Measurements from ENCODE around the gene OPCML. TPM values are rescaled to one million over a fixed set of nuclear protein-coding genes. Genes with fewer than 3 reads are reported as not detected.

Gene OPCML
- total and polyA plus RNA-seq, 4 donors = under 0.01 to 1.3 (median 0.88) TPM; not detected in 1

DNA sequence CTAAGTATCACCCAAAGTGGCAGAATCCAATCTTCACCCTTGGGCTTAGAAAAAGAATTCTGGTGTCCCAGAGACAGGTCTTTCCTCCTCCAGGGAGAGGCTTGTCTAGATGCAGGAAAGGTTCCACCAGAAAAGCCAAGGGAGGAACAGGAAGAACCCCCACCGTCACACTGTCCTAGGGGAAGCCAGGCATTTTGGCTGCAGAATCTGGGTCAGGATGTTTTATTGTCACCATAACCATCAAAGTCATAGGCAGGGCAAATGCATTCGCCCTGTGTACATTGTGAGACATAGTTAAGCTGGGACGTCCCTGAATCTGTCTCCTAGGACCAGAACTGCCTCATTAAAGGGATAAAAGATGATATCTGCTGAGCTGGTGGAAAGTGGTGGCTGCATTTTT, 590.5 kb downstream of the OPCML start:
- Histone ChIP-seq H3K27me3 (ENCODE audit: control insufficient read depth in 1 of 2, insufficient read depth in 2 of 2, low read length in 1 of 2) (peaks cover 0 to 3% of the 10 kb centered on the region in 2 donors), H3K9me3 (ENCODE audit: control insufficient read depth, low read length) (no peaks in the 10 kb centered on the region), H3K36me3 (ENCODE audit: control insufficient read depth in 1 of 2, insufficient read depth in 2 of 2, low read length in 1 of 2) (no peaks in the 10 kb centered on the region), H3K4me3 (ENCODE audit: low read length in 2 of 2) (no peak overlapping the region), H3K27ac (ENCODE audit: low read depth in 1 of 2, low read length in 2 of 2) (no peak overlapping the region), H3K4me1 (ENCODE audit: control insufficient read depth in 1 of 2, insufficient read depth in 2 of 2, low read length in 2 of 2) (no peaks in the 10 kb centered on the region)
- ATAC-seq (ENCODE audit: low FRiP score) (no peak), DNase-seq (no peak)
- intact Hi-C loops (cut with DNase I) = loop anchor here in 1 of 2 donors (2.0 kb wide), 1 partner anchor 19 kb away; no protein-coding TSS in a partner anchor
- 65 to 69% methylated on average over 3 of the region's 3 CpGs for WGBS, 2 donors

- no peak overlapping the region for H3K27ac ChIP-seq (ENCODE audit: low read depth in 1 of 2, low read length in 2 of 2)
- peaks cover 0 to 3% of the 10 kb centered on the region in 2 donors for H3K27me3 ChIP-seq (ENCODE audit: control insufficient read depth in 1 of 2, insufficient read depth in 2 of 2, low read length in 1 of 2)
- no peak overlapping the region for H3K4me3 ChIP-seq (ENCODE audit: low read length in 2 of 2)
- no peaks in the 10 kb centered on the region for H3K4me1 ChIP-seq (ENCODE audit: control insufficient read depth in 1 of 2, insufficient read depth in 2 of 2, low read length in 2 of 2)
- no peak for ATAC-seq (ENCODE audit: low FRiP score)
- intact Hi-C loops (cut with DNase I) = loop anchor here in 1 of 2 donors (2.0 kb wide), 1 partner anchor 20 kb away; no protein-coding TSS in a partner anchor
- WGBS, 2 donors = 47 to 49% methylated on average over 4 of the region's 4 CpGs
- no peak for DNase-seq
- no peaks in the 10 kb centered on the region for H3K36me3 ChIP-seq (ENCODE audit: control insufficient read depth in 1 of 2, insufficient read depth in 2 of 2, low read length in 1 of 2)
- H3K9me3 ChIP-seq (ENCODE audit: control insufficient read depth, low read length) = no peaks in the 10 kb centered on the region
Measured at GRCh38 chr11:132941024-132941646, 591.2 kb downstream of the OPCML start.

DNA sequence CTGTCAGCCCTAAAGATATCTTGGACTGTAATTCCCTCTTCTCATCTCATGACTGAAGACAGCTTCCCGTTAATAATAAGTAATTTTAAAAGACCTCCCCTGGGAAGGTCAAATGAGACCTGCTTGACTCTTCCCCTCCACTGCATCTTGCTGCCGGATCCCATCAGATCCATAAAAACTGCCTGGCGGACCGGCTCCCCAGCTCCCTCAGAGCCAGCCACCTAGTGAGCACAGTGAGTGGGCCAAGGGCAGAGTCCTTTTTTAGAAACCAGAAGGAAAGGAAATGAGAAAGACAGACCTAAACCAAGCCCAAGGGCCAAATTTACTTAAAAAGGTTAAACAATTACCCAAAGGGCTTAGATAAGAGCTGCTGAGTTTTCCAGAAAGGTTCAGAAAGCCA, 595.3 kb downstream of the OPCML start:
- ATAC-seq (ENCODE audit: low FRiP score) = no peak

GRCh38 chr11:132935383-132935782, 596.9 kb downstream of the OPCML start:
- ATAC-seq (ENCODE audit: low FRiP score) (no peak), DNase-seq (no peak)
- Histone ChIP-seq H3K9me3 (ENCODE audit: control insufficient read depth, low read length) (peaks cover 2% of the 10 kb centered on the region), H3K27ac (ENCODE audit: low read depth in 1 of 2, low read length in 2 of 2) (no peak overlapping the region), H3K27me3 (ENCODE audit: control insufficient read depth in 1 of 2, insufficient read depth in 2 of 2, low read length in 1 of 2) (no peaks in the 10 kb centered on the region), H3K4me1 (ENCODE audit: control insufficient read depth in 1 of 2, insufficient read depth in 2 of 2, low read length in 2 of 2) (no peaks in the 10 kb centered on the region), H3K36me3 (ENCODE audit: control insufficient read depth in 1 of 2, insufficient read depth in 2 of 2, low read length in 1 of 2) (no peaks in the 10 kb centered on the region), H3K4me3 (ENCODE audit: low read length in 2 of 2) (no peak overlapping the region)
- 79 to 83% methylated on average over 3 of the region's 3 CpGs for WGBS, 2 donors
- intact Hi-C loops (cut with DNase I) = no loop called here

More for the DNA sequence above, 595.3 kb downstream of the OPCML start:
- Histone ChIP-seq H3K27ac (ENCODE audit: low read depth in 1 of 2, low read length in 2 of 2) (no peak overlapping the region), H3K4me1 (ENCODE audit: control insufficient read depth in 1 of 2, insufficient read depth in 2 of 2, low read length in 2 of 2) (no peaks in the 10 kb centered on the region), H3K4me3 (ENCODE audit: low read length in 2 of 2) (no peak overlapping the region), H3K27me3 (ENCODE audit: control insufficient read depth in 1 of 2, insufficient read depth in 2 of 2, low read length in 1 of 2) (peaks cover 0 to 3% of the 10 kb centered on the region in 2 donors), H3K36me3 (ENCODE audit: control insufficient read depth in 1 of 2, insufficient read depth in 2 of 2, low read length in 1 of 2) (no peaks in the 10 kb centered on the region), H3K9me3 (ENCODE audit: control insufficient read depth, low read length) (peaks cover 2% of the 10 kb centered on the region)
- intact Hi-C loops (cut with DNase I) = no loop called here
- no peak for DNase-seq
- WGBS, 2 donors = 35 to 38% methylated on average over 4 of the region's 4 CpGs

- Histone ChIP-seq H3K27me3 (ENCODE audit: control insufficient read depth in 1 of 2, insufficient read depth in 2 of 2, low read length in 1 of 2) (no peaks in the 10 kb centered on the region), H3K27ac (ENCODE audit: low read depth in 1 of 2, low read length in 2 of 2) (no peak overlapping the region), H3K9me3 (ENCODE audit: control insufficient read depth, low read length) (peaks cover 2% of the 10 kb centered on the region), H3K36me3 (ENCODE audit: control insufficient read depth in 1 of 2, insufficient read depth in 2 of 2, low read length in 1 of 2) (no peaks in the 10 kb centered on the region), H3K4me3 (ENCODE audit: low read length in 2 of 2) (no peak overlapping the region), H3K4me1 (ENCODE audit: control insufficient read depth in 1 of 2, insufficient read depth in 2 of 2, low read length in 2 of 2) (no peaks in the 10 kb centered on the region)
- 82 to 86% methylated on average over 3 of the region's 3 CpGs for WGBS, 2 donors
- no peak for DNase-seq
- no peak for ATAC-seq (ENCODE audit: low FRiP score)
- intact Hi-C loops (cut with DNase I) = no loop called here
Measured at GRCh38 chr11:132933703-132934102, 598.6 kb downstream of the OPCML start.

DNA sequence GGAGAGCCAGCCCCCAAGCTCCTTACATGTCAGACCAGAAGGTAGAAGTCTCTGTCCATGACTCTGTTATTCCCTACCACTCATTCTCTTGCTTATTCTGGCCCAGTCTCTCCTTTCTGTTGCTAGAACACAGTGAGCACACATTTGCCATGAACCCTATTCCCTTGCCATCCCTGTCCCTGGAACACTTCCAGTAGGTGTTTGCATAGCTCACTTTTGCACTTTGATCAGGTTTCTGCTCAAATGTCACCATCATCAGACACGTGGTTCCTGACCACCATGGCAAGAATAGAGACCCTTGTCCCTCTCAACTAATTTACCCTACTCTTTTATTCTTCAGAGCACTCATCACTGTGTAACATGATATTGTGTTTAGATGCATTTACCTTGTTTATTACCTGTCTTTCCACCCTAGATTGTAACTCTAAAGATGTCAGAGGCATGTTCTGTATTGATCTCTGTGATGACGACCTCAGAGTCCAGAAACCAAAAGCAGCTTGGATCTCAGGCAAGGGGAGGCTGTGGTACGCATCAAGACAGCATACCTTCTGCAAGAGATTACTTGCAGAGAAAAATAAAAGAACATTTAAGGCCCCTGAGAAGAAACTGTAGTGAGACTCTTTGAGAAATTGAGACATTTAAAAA, 606.4 kb downstream of the OPCML start:
- no peaks in the 10 kb centered on the region for H3K27me3 ChIP-seq (ENCODE audit: control insufficient read depth in 1 of 2, insufficient read depth in 2 of 2, low read length in 1 of 2)
- no peaks in the 10 kb centered on the region for H3K36me3 ChIP-seq (ENCODE audit: control insufficient read depth in 1 of 2, insufficient read depth in 2 of 2, low read length in 1 of 2)
- 66 to 75% methylated on average over 3 of the region's 3 CpGs for WGBS, 2 donors
- no peaks in the 10 kb centered on the region for H3K9me3 ChIP-seq (ENCODE audit: control insufficient read depth, low read length)
- intact Hi-C loops (cut with DNase I) = no loop called here
- no peak for ATAC-seq (ENCODE audit: low FRiP score)
- H3K27ac ChIP-seq (ENCODE audit: low read depth in 1 of 2, low read length in 2 of 2) = no peak overlapping the region
- DNase-seq = no peak
- no peaks in the 10 kb centered on the region for H3K4me1 ChIP-seq (ENCODE audit: control insufficient read depth in 1 of 2, insufficient read depth in 2 of 2, low read length in 2 of 2)
- no peak overlapping the region for H3K4me3 ChIP-seq (ENCODE audit: low read length in 2 of 2)

- intact Hi-C loops (cut with DNase I) = no loop called here
- DNase-seq (no peak), ATAC-seq (ENCODE audit: low FRiP score) (no peak)
- H3K9me3 ChIP-seq (ENCODE audit: control insufficient read depth, low read length) = no peaks in the 10 kb centered on the region
- 85 to 88% methylated on average over 6 of the region's 6 CpGs for WGBS, 2 donors
- no peak overlapping the region for H3K4me3 ChIP-seq (ENCODE audit: low read length in 2 of 2)
- H3K27me3 ChIP-seq (ENCODE audit: control insufficient read depth in 1 of 2, insufficient read depth in 2 of 2, low read length in 1 of 2) = no peaks in the 10 kb centered on the region
- H3K27ac ChIP-seq (ENCODE audit: low read depth in 1 of 2, low read length in 2 of 2) = no peak overlapping the region
- H3K4me1 ChIP-seq (ENCODE audit: control insufficient read depth in 1 of 2, insufficient read depth in 2 of 2, low read length in 2 of 2) = no peaks in the 10 kb centered on the region
- no peaks in the 10 kb centered on the region for H3K36me3 ChIP-seq (ENCODE audit: control insufficient read depth in 1 of 2, insufficient read depth in 2 of 2, low read length in 1 of 2)
Measured at GRCh38 chr11:132921597-132921996, 610.7 kb downstream of the OPCML start.

DNA sequence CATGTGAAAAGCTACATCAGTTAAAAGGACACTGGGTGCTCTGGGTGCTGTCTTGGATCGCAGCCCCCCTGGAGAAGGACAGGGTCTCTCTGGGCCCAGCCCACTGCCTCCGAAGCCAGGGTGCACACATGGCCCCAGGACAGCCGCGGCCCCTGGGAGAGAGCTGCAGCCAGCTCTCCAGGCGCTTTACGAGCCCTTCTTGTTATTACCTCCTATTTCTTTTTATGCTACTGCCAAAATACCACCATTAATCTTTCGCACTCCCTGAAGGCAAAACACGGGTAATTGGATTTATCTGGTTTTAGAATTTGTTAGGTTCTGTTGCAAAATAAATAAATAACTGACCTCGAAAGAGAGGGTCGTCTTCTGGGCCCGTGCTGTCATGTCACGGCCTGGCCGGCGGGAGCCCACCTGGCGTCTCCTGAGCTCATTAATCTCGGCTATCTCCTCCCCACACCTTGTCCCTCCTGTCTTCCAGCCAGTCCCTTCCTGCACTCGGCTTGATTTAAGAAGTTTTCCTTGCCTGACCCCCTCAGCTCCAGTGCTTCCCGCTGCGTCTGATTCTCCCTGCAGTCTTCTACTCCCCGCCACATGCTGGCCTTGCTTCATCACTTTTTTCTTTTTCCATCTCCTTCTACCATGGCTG, 611.7 kb downstream of the OPCML start:
- ATAC-seq (ENCODE audit: low FRiP score) (peak; percentile 23), DNase-seq (no peak)
- no peaks in the 10 kb centered on the region for H3K27me3 ChIP-seq (ENCODE audit: control insufficient read depth in 1 of 2, insufficient read depth in 2 of 2, low read length in 1 of 2)
- intact Hi-C loops (cut with DNase I) = no loop called here
- no peaks in the 10 kb centered on the region for H3K4me1 ChIP-seq (ENCODE audit: control insufficient read depth in 1 of 2, insufficient read depth in 2 of 2, low read length in 2 of 2)
- WGBS, 2 donors = 33 to 43% methylated on average over 20 of the region's 20 CpGs
- H3K4me3 ChIP-seq (ENCODE audit: low read length in 2 of 2) = no peak overlapping the region
- H3K9me3 ChIP-seq (ENCODE audit: control insufficient read depth, low read length) = no peaks in the 10 kb centered on the region
- no peaks in the 10 kb centered on the region for H3K36me3 ChIP-seq (ENCODE audit: control insufficient read depth in 1 of 2, insufficient read depth in 2 of 2, low read length in 1 of 2)
- H3K27ac ChIP-seq (ENCODE audit: low read depth in 1 of 2, low read length in 2 of 2) = no peak overlapping the region
